Measurements from ENCODE around the gene ADCY7. TPM values are rescaled to one million over a fixed set of nuclear protein-coding genes. Genes with fewer than 3 reads are reported as not detected.

Gene ADCY7
- total and polyA plus RNA-seq, 10 donors = 9.8 to 158 (median 99.2) TPM

DNA sequence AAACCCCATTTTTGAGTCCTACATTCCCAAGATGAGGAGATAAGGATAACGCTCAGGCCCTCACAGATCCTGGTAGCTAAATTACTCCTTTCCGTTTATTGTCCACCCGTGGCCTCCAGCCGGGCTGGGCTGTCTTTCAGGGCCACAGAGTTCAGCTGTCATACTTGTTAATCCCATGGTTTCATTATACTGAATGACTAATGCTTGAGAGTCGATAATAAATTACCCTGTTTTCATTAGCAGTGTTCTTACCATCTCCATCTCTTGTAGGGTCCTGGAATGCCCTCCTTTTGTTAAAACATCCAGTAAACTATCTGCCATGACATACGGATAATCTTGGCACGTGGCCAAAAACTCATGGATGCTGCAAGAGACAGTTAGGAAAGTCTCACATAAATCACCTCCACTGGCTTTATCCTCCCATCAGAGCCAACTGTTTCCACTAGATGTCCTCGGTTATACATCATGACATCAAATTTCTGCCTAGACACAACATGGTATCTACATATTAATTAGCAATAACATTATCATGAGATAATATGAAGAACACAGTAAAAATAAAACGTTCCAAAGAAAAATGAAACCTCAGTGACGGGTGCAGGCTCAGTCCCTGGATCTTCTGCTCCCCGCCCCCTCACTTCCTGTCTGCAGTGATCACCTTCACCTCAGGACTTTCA, 57.1 kb downstream of the ADCY7 start:
- TF ChIP-seq POLR2AphosphoS5 (IDR thresholded peaks at IDR 0.05) (peak in 1 of 3 donors; percentile 27), POLR2A (IDR thresholded peaks at IDR 0.05) (no peak), CTCF (IDR thresholded peaks at IDR 0.05 in 8 of 11, conservative IDR thresholded peaks at IDR 0.05 in 3 of 11) (peak in 1 of 11 experiments; percentile 11)
- peaks cover 0 to 32% (median 19%) of the 10 kb centered on the region in 6 donors for H3K4me1 ChIP-seq
- H3K4me3 ChIP-seq = no peak overlapping the region
- intact Hi-C loops (cut with DNase I; ENCODE audit: low total_unique reads) = no loop called here
- WGBS, 5 donors = 62 to 74% (median 68%) methylated on average over 11 of the region's 11 CpGs
- H3K27me3 ChIP-seq (replicated peaks in 1 of 7) = no peaks in the 10 kb centered on the region
- peak overlapping the region in 7 of 8 donors; percentile 6 to 56 (median 31) for H3K27ac ChIP-seq
- no peaks in the 10 kb centered on the region for H3K9me3 ChIP-seq
- peaks cover 0 to 99% (median 59%) of the 10 kb centered on the region in 6 donors for H3K36me3 ChIP-seq
- DNase-seq = peak; percentile 52

- Histone ChIP-seq H3K4me3 (no peak overlapping the region), H3K9me3 (no peaks in the 10 kb centered on the region), H3K4me1 (peaks cover 0 to 32% (median 20%) of the 10 kb centered on the region in 6 donors), H3K27ac (peak overlapping the region in 4 of 8 donors; percentile 31 to 56 (median 42)), H3K27me3 (replicated peaks in 1 of 7) (no peaks in the 10 kb centered on the region), H3K36me3 (peaks cover 0 to 99% (median 54%) of the 10 kb centered on the region in 6 donors)
- 73 to 88% (median 80%) methylated on average over 6 of the region's 6 CpGs for WGBS, 5 donors
- intact Hi-C loops (cut with DNase I; ENCODE audit: low total_unique reads) = no loop called here
- DNase-seq = peak; percentile 44
- TF ChIP-seq POLR2AphosphoS5 (IDR thresholded peaks at IDR 0.05) = no peak
- no peak for TF ChIP-seq CTCF (IDR thresholded peaks at IDR 0.05 in 8 of 11, conservative IDR thresholded peaks at IDR 0.05 in 3 of 11)
- no peak for TF ChIP-seq POLR2A (IDR thresholded peaks at IDR 0.05)
Observed at GRCh38 chr16:50324345-50324744, 58.0 kb downstream of the ADCY7 start.

GRCh38 chr16:50326264-50326663, 59.9 kb downstream of the ADCY7 start:
- intact Hi-C loops (cut with DNase I; ENCODE audit: low total_unique reads) = no loop called here
- WGBS, 5 donors = 88 to 91% (median 89%) methylated on average over 5 of the region's 5 CpGs

More at GRCh38 chr16:50326264-50326663, 59.9 kb downstream of the ADCY7 start:
- H3K4me3 ChIP-seq = no peak overlapping the region
- peaks cover 0 to 98% (median 37%) of the 10 kb centered on the region in 6 donors for H3K36me3 ChIP-seq
- H3K27ac ChIP-seq = peak overlapping the region in 1 of 8 donors; percentile 46
- peaks cover 0 to 42% (median 22%) of the 10 kb centered on the region in 6 donors for H3K4me1 ChIP-seq
- TF ChIP-seq CTCF (IDR thresholded peaks at IDR 0.05 in 8 of 11, conservative IDR thresholded peaks at IDR 0.05 in 3 of 11) (no peak), POLR2AphosphoS5 (IDR thresholded peaks at IDR 0.05) (no peak), POLR2A (IDR thresholded peaks at IDR 0.05) (no peak)
- DNase-seq = no peak
- H3K27me3 ChIP-seq (replicated peaks in 1 of 7) = no peaks in the 10 kb centered on the region
- H3K9me3 ChIP-seq = no peaks in the 10 kb centered on the region
